Measurements from ENCODE around the gene DLG2.

DLG2 gene

DNA sequence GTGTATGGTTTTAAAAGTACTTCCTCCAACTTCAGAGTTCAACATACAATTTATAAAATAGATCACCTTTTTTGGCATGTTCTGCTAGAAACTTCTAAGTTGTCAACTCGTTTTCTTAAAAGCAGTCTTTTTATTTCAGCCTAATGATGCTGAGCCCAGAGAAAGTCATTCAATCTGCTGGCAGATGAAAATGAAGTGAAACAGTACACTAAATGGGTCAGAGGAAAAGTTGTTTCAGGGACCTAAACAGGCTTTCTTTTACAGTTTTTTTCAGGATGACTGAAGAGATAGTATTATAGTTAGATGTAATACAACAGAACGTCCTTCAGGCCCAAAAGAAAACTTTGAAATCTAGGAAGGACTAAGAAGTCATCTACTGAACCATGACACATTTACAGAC, 1498.3 kb downstream of the DLG2 start:
- TF ChIP-seq, protein P1, sequence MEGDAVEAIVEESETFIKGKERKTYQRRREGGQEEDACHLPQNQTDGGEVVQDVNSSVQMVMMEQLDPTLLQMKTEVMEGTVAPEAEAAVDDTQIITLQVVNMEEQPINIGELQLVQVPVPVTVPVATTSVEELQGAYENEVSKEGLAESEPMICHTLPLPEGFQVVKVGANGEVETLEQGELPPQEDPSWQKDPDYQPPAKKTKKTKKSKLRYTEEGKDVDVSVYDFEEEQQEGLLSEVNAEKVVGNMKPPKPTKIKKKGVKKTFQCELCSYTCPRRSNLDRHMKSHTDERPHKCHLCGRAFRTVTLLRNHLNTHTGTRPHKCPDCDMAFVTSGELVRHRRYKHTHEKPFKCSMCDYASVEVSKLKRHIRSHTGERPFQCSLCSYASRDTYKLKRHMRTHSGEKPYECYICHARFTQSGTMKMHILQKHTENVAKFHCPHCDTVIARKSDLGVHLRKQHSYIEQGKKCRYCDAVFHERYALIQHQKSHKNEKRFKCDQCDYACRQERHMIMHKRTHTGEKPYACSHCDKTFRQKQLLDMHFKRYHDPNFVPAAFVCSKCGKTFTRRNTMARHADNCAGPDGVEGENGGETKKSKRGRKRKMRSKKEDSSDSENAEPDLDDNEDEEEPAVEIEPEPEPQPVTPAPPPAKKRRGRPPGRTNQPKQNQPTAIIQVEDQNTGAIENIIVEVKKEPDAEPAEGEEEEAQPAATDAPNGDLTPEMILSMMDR (IDR thresholded peaks at IDR 0.05) = no peak

DNA sequence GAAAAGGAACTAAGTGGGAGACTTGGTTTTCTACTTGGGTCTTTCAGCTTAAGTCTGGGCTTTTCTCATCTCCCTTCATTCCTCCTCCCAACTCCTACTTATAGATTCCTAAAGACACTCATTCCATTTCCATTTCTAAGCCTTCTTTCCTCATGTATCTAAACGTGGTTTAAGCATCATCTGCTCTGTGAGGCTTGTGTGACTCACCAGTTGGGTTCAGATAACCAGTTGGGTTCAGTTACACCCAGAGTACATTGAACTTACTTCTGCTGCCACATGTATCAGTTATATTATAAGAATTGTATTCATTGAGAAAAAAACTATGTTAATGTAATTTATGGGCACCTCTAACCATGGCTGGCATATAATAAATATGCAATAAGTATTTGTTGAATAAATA, 1509.8 kb downstream of the DLG2 start:
- TF ChIP-seq, protein P1 (IDR thresholded peaks at IDR 0.05) = no peak

GRCh38 chr11:84106541-84106940, 1520.6 kb downstream of the DLG2 start:
- TF ChIP-seq, protein P1 (IDR thresholded peaks at IDR 0.05) = no peak

DNA sequence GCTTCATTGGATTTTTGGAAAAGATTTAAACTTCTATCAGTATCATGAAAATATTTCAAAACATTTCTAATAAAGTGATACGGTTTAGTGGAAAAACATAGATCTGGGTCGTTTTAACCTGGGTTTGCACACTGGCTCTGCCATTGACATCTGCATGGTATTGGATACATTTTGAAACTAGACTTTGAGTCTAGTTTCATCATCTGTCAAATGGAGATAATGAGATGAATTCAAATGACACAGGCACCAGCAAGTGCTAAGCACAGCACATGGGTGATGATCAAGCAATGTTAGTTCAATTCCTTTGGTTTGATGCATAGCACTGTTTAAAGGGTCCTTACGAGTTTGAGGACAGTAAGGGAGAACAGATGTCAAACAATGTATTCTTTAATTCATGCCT, 1522.0 kb downstream of the DLG2 start:
- TF ChIP-seq, protein P1 (IDR thresholded peaks at IDR 0.05) = no peak

- TF ChIP-seq, protein P1 (IDR thresholded peaks at IDR 0.05) = no peak
Observed at GRCh38 chr11:84103096-84103495, 1524.0 kb downstream of the DLG2 start.

- TF ChIP-seq, protein P1 (IDR thresholded peaks at IDR 0.05) = no peak
Observed at GRCh38 chr11:84097186-84097585, 1530.0 kb downstream of the DLG2 start.

GRCh38 chr11:84091212-84091986, 1535.7 kb downstream of the DLG2 start:
- TF ChIP-seq, protein P1 (IDR thresholded peaks at IDR 0.05) = no peak

All from LNCAP (cell line).